Measurements from ENCODE around the gene TRPM2. TPM values are rescaled to one million over a fixed set of nuclear protein-coding genes. Genes with fewer than 3 reads are reported as not detected.

TRPM2 gene
- total RNA-seq, 1 experiment from 2014 or later = 0.99 TPM

GRCh38 chr21:44322621-44323325 lies 30.6 kb upstream of the TRPM2 start:
- DNase-seq (ENCODE audit: low read depth) = no peak

- no peak for DNase-seq (ENCODE audit: low read depth)
These were observed 29.8 kb upstream of the TRPM2 start for GRCh38 chr21:44323591-44323990.

GRCh38 chr21:44324106-44324853 lies 29.1 kb upstream of the TRPM2 start:
- DNase-seq (ENCODE audit: low read depth) = no peak

GRCh38 chr21:44324854-44325107 lies 28.6 kb upstream of the TRPM2 start:
- no peak for DNase-seq (ENCODE audit: low read depth)

GRCh38 chr21:44325386-44326271 lies 27.8 kb upstream of the TRPM2 start:
- DNase-seq (ENCODE audit: low read depth) = no peak

- no peak for DNase-seq (ENCODE audit: low read depth)
These were observed 27.2 kb upstream of the TRPM2 start for GRCh38 chr21:44326272-44326647.

GRCh38 chr21:44326716-44327602 lies 26.5 kb upstream of the TRPM2 start:
- no peak for DNase-seq (ENCODE audit: low read depth)

- no peak for DNase-seq (ENCODE audit: low read depth)
These were observed 25.8 kb upstream of the TRPM2 start for GRCh38 chr21:44327603-44327974.

GRCh38 chr21:44328242-44328895 lies 25.1 kb upstream of the TRPM2 start:
- DNase-seq (ENCODE audit: low read depth) = no peak

- peak; percentile 26 for DNase-seq (ENCODE audit: low read depth)
These were observed 24.1 kb upstream of the TRPM2 start for GRCh38 chr21:44329086-44329889.

GRCh38 chr21:44329971-44330681 lies 23.3 kb upstream of the TRPM2 start:
- DNase-seq (ENCODE audit: low read depth) = no peak

GRCh38 chr21:44330698-44331097 lies 22.7 kb upstream of the TRPM2 start:
- no peak for DNase-seq (ENCODE audit: low read depth)

- DNase-seq (ENCODE audit: low read depth) = no peak
These were observed 22.2 kb upstream of the TRPM2 start for GRCh38 chr21:44331209-44331608.

GRCh38 chr21:44331650-44332307 lies 21.6 kb upstream of the TRPM2 start:
- no peak for DNase-seq (ENCODE audit: low read depth)

GRCh38 chr21:44332383-44332782 lies 21.0 kb upstream of the TRPM2 start:
- no peak for DNase-seq (ENCODE audit: low read depth)

- no peak for DNase-seq (ENCODE audit: low read depth)
These were observed 20.5 kb upstream of the TRPM2 start for GRCh38 chr21:44332965-44333364.

GRCh38 chr21:44333509-44334328 lies 19.7 kb upstream of the TRPM2 start:
- DNase-seq (ENCODE audit: low read depth) = no peak

GRCh38 chr21:44334329-44335030 lies 18.9 kb upstream of the TRPM2 start:
- no peak for DNase-seq (ENCODE audit: low read depth)
